GM21529 (cell line): ENCODE measurements around the gene TUFM.
"Not testable (repeated sequence)": the region's sequence is repeated elsewhere in the genome, so short reads cannot be mapped to it uniquely, and the experiment has no call there.

Experiments
- ATAC-seq: cut with Tn5 transposase; IDR thresholded peaks from one replicate; pipeline ENCODE4 v1.9.1; 2021; ENCODE audit not compliant: unreplicated experiment

Gene TUFM

DNA sequence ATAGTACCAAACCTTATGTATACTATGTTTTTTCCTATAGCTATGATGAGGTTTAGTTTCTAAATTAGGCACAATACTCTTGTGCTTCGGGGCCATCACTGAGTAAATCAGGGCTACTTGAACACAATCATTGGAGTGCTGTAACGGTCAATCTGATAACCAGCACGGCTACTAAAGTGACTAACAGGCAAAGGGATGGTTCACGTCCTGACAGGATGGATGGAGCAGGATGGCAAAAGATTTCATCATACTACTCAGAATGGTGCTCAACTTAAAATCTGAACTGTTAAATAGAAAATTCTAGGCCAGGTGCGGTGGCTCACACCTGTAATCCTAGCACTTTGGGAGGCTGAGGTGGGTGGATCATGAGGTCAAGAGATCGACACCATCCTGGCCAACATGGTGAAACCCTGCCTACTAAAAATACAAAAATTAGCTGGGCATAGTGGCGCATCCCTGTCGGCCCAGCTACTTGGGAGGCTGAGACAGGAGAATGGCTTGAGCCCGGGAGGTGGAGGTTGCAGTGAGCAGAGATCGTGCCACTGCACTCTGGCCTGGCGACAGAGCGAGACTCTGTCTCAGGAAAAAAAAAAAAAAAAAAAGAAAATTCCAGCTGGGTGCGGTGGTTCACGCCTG is 7.0 kb downstream of the TUFM start:
- ATAC-seq = no peak

GRCh38 chr16:28838558-28838918 is 7.6 kb downstream of the TUFM start:
- ATAC-seq = no peak

DNA sequence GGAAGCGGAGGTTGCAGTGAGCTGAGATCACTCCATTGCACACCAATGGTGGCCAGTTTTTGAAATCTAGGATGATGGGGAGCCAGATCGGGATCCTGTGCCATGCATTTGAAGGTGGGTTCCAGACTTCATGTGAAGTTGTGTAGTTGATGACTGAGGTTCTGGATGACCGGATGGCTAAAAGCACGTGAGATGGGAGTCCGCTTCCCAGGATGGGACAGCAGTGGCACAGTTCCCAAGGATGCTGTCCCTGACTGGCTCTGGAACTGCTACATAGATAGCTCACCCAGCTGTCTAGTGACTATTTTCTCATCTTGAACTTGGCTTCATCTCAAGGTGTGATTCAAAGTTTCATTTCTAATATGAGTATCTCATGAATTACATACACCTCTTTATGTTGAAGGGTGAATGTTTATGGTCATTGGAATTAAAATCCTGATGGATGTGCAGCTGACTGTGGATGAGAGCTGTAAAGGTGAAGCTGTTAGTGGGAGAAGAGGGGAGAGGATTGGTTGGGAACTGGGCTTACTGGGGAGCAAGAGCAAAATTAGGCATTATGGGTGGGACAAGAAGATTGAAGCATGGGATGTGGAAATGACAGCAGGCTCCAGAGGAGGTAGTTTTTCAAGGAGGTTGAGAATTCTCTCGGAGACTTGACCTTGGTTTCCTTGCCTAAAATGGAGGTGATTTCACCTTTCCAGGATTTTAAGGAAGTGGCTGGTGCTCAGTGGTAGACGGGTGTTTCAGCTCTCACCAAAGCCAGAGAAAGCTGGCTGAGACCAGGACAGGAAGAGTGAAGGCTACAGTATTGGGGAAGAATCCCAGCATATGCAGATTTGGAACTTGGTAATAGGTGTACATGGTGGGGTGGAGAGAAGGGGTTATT is 8.2 kb downstream of the TUFM start:
- no peak for ATAC-seq

DNA sequence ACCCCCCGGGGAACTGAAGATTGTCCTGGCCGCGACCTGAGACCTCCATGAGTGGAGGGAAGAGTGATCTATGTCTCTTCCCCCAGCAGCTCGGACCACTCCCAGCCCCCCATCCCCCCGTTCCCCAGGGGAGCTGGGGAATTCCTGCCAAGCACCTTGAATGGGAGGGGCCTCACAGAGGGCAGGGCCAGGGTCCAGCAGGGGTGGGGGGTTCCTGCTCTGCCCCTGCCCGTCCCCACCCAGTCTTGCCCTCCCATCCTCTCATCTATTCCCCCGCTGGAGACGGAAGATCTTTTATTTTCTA is 9.4 kb downstream of the TUFM start:
- no peak for ATAC-seq

GRCh38 chr16:28835864-28836760 is 10.0 kb downstream of the TUFM start:
- no peak for ATAC-seq

DNA sequence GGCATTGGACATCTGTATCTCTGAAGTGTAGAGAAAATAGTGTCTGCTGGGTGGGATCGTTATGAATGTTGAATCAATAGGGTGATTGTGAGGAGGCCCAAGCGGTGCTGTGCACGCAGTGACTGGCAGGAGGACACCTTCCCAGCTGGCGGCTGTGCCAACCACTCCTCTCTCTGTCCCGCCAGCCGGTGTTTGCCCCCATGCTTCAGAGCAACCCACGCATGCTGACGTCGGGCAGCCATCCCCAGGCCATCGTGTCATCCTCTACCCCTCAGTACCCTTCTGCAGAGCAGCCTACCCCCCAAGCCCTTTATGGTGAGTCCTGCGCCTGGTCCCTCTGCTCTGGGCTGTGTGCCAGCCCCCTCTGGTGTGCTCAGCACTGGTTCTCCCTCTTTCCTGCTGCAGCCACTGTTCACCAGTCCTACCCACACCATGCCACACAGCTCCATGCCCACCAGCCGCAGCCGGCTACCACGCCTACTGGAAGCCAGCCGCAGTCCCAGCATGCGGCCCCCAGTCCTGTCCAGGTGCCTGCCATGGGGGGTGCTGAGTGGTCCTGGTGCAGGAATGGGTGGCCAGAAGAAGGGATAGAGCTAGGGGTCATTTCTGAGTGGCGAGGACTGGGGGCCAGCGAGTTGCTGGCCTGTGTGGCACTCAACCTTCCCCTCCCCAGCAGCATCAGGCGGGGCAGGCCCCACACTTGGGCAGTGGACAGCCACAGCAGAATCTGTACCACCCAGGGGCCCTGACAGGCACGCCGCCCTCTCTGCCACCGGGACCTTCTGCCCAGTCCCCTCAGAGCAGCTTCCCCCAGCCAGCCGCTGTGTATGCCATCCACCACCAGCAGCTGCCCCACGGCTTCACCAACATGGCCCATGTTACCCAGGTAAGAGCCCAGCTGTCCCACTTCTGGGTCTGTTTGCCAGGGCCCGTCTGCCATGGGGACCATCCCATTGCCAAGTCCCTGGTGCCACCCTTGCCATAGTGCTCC is 11.0 kb downstream of the TUFM start:
- no peak for ATAC-seq

DNA sequence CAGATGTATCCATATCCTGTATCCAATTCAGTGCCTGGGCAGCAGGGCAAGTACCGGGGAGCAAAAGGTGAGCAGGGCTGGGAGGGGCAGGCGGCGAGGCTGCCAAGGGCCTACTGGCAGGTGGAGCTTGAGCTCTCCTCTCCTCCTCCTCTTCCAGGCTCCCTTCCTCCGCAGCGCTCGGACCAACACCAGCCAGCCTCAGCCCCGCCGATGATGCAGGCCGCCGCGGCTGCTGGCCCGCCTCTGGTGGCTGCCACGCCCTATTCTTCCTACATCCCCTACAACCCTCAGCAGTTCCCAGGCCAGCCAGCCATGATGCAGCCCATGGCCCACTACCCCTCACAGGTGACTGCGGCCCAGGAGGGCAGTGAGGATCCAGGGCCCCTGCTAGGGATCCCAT is 11.8 kb downstream of the TUFM start:
- no peak for ATAC-seq

DNA sequence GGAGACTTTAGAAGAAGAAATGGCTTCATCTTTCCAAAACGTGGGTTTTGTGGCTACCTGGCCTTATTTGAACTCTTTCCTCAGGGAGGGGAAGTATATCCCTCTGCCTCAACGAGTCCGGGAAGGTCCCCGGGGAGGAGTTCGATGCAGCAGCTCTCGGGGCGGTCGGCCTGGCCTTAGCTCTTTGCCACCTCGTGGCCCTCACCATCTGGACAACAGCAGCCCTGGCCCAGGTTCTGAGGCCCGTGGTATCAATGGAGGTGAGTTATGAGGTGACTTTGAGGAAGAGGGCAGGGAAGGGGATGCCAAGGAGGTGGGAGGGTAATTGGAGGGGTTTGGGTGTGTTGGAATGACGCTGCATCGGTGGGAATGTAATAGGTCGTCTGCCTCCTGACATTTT is 15.6 kb downstream of the TUFM start:
- ATAC-seq = no peak

- ATAC-seq = no peak
Measured at GRCh38 chr16:28829747-28830146, 16.4 kb downstream of the TUFM start.

GRCh38 chr16:28826141-28826540 is 20.0 kb downstream of the TUFM start:
- no peak for ATAC-seq

DNA sequence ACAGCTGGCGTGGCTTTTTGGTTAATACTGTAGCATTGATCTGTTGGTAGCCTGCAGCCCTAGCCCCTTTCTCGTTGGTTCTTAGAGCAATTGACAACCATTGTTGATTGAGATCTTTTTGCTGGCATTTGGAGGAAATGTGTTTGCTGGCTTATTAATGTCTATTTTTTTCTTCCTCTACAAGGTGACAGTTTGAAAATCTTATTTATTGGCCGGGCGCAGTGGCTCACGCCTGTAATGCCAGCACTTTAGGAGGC is 21.5 kb downstream of the TUFM start:
- no peak for ATAC-seq

GRCh38 chr16:28823873-28824716 is 22.1 kb downstream of the TUFM start:
- ATAC-seq = peak; percentile 67

GRCh38 chr16:28823291-28823872 is 22.8 kb downstream of the TUFM start:
- peak; percentile 29 for ATAC-seq

DNA sequence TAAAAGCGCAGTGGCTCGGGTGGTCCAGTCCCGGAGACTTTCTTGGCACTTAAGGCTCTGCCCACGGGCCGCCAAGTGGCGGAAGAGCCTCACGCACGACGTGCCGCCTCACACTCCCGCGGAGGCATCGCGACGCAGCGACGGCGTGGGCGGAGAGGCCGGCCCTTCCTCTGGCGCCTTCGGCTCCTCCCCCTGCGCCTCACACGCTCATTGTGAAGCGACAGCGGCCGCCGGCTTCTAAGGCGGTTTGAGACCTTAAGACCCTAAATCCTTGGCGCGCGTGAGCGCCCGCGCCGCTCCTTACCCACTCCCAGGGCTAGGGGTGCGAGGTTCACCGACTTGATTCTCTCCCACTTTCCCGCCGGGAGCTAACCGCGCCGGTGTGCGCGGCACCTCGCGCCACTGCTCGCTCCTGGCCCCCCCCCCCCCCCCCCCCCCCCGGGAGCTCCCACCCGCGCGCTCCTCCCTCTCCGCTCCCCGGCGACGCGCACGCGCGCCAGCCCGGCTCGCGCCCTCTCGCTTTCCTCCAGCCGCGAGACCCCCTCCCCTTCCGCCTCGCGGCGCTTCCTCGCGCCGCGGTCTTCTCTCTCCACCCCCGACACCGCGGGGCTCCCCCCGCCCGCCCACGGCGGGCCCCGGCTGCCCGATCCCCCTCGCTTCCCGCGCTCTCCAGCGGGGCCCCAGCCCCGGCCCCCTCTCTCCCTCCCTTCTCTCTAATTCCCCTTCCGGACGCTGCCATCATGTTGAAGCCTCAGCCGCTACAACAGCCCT is 23.4 kb downstream of the TUFM start, which contains the start of gene ATXN2L:
Gene ATXN2L, plus strand, starts transcription at position 480 of the 771 bp plus-strand sequence. Its CDS starts 261 bp downstream, at position 741.
- peak; percentile 39 for ATAC-seq

DNA sequence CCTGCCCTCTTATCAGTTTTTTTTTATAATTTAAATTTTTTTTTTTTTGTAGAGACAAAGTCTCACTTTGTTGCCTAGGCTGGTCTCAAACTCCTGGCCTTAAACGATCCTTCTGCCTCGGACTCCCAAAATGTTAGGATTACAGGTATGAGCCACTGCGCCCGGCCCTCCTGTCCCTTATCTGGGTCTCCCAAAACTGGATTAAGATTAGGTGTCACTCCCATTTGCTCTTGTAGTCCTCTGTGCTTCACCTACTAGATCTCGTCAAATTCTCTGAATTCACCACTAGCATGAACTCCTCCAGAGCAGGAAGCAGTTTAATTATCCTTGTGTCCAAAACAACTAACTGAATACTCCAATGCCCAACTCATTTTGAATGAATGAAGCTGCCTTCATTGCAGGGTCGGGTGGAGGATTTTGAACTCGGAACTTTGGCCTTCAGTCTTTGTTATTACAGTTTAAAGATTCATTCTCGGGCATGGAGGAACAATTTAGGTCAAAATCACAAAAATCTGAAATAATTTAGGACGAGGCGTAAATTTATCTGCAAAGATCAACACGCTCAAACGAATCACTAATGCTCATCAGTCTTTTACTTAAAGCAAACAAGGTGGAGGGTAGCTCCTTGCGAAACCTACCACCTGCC is 24.2 kb downstream of the TUFM start:
- ATAC-seq = no peak

GRCh38 chr16:28820546-28820945 is 25.6 kb downstream of the TUFM start:
- not testable (repeated sequence) for ATAC-seq

DNA sequence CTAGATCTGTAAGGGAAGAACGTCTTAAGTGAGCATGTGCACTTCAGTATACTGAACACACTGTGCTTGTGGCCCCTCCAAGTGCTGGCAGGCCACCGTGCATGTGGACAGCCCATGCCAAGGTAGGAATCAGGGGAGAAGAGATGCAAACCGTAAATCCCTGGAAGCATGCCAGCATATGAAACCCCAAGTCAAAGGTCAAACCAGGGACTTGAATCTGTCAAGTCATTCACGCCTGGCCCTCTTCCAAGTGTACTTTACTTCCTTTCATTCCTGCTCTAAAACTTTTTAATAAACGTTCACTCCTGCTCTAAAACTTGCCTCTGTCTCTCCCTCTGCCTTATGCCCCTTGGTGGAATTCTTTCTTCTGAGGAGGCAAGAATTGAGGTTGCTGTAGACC is 26.1 kb downstream of the TUFM start:
- ATAC-seq = no peak

- not testable (repeated sequence) for ATAC-seq
Measured at GRCh38 chr16:28807445-28808120, 38.6 kb downstream of the TUFM start.
